Tibial artery (tissue), 4 donors: ENCODE measurements around the gene APLP2.

Source experiments
- DNase-seq, 2 donors: peaks; one replicate each; pipeline ENCODE4 v3.0.0-alpha.2; 2019
- H3K27ac ChIP-seq, 2 donors: fragments of 200-600 bp; sonication (generic) in 1 of 2; 1 replicate in 1 of 2; 2 replicates in 1 of 2; pipeline ENCODE4 v1.5.1; 2018 to 2019; ENCODE audit warnings: mild to moderate bottlenecking in 1 of 2
- H3K27me3 ChIP-seq, 2 donors: fragments of 200-600 bp; sonication (generic) in 1 of 2; one replicate each; pipeline versions ENCODE4 v1.5.1 to v1.6.0; 2016 to 2019
- H3K36me3 ChIP-seq, 3 donors: fragments of 200-600 bp; sonication (generic) in 2 of 3; one replicate each; pipeline ENCODE4 v1.5.1; 2016 to 2019; ENCODE audit warnings: mild to moderate bottlenecking in 2 of 3
- H3K4me1 ChIP-seq, 4 donors: fragments of 200-600 bp; sonication (generic) in 2 of 4; 1 replicate in 3 of 4; 2 replicates in 1 of 4; pipeline ENCODE4 v1.5.1; 2016 to 2019
- H3K4me3 ChIP-seq, 2 donors: fragments of 200-600 bp; sonication (generic) in 1 of 2; 1 replicate in 1 of 2; 2 replicates in 1 of 2; pipeline ENCODE4 v1.5.1; 2018 to 2019; ENCODE audit warnings: mild to moderate bottlenecking in 2 of 2
- H3K9me3 ChIP-seq, 3 donors: fragments of 200-600 bp; sonication (generic) in 1 of 3; one replicate each; pipeline ENCODE4 v1.5.1; 2016 to 2019
- intact Hi-C: fragments of 100-400 bp; cut with DNase I; formaldehyde crosslinking; loops from one replicate; pipeline ENCODE4 v1.15.0; 2023; ENCODE audit warnings: low total_unique reads
- TF ChIP-seq, protein P1 (sequence below), 2 experiments: fragments of 200-600 bp in 1 of 2; fragments of 450-650 bp in 1 of 2; IDR thresholded peaks; one replicate each; pipeline ENCODE4 v1.5.1; 2017 to 2019; ENCODE audit warnings: antibody characterized with exemption in 2 of 2, mild to moderate bottlenecking in 1 of 2, moderate library complexity in 1 of 2

APLP2 gene

DNA sequence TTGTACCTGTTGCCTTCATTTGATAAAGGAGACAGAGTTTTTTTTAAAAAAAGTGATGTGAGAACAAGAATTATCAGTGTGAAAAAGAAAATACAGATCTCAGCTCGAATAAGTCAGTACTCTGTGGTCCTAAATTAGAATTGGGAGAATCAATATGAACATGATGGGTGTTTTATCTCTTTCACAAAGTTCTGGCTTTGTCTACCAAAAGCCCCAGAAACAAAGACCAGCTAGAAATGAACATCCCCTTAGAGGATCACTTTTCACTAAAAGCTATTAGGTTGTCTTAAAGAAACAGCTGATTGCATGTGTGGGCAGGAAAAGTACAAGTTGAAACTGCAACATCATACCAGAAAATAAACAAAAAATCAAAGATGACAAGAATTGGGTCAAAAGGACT lies 81.5 kb downstream of the APLP2 start:
- TF ChIP-seq, protein P1, sequence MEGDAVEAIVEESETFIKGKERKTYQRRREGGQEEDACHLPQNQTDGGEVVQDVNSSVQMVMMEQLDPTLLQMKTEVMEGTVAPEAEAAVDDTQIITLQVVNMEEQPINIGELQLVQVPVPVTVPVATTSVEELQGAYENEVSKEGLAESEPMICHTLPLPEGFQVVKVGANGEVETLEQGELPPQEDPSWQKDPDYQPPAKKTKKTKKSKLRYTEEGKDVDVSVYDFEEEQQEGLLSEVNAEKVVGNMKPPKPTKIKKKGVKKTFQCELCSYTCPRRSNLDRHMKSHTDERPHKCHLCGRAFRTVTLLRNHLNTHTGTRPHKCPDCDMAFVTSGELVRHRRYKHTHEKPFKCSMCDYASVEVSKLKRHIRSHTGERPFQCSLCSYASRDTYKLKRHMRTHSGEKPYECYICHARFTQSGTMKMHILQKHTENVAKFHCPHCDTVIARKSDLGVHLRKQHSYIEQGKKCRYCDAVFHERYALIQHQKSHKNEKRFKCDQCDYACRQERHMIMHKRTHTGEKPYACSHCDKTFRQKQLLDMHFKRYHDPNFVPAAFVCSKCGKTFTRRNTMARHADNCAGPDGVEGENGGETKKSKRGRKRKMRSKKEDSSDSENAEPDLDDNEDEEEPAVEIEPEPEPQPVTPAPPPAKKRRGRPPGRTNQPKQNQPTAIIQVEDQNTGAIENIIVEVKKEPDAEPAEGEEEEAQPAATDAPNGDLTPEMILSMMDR (IDR thresholded peaks at IDR 0.05), result no peak
- Histone ChIP-seq H3K27me3 (no peaks in the 10 kb centered on the region), H3K27ac (no peak overlapping the region), H3K9me3 (no peaks in the 10 kb centered on the region), H3K4me3 (no peak overlapping the region), H3K36me3 (peaks cover 0 to 8% (median 3%) of the 10 kb centered on the region in 3 donors), H3K4me1 (no peaks in the 10 kb centered on the region)
- no peak for DNase-seq
- intact Hi-C loops, result no loop called here

DNA sequence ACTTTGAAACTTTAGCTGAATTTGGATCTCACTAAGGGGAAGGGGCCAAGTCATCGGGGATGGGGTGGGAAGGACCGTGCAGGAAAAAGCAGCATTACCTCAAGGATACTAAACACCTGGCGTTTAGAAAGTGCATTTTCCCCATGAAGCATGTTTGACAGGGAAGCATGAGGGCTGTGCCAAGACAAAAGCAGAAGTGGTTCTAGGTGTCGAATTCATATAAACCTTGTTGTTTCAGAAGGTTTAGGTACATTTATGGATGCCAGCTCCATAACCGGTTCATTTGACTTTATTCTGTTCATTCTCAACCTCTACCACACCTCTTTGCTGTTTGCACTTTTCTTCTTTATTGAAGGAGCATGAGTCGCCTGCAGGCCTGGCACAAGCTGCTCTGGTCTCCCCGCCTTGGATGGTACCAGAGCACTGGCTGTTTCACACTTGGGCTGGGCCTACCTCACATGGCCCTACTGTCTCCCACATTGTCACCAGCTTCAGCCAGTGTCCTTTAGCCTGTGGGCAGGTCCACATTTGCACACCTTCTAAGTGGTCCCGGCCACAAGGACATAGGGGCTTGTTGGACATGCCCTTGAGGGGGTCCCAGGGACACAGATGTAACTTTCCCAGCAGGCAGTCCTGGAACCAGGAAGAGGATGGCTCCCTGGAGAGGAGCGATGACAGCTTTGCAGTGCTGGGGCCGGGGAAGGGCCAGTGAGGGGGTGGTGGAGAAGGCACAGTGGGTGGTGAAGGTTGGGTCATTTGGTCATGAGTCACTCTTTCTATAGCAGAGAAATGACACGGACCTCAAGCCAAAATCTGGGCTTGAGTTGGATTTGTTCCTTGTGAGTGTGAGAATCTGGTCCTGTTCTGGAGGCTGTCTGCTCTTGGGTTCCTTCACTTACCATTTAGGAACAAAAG lies 86.7 kb downstream of the APLP2 start:
- H3K9me3 ChIP-seq, result no peaks in the 10 kb centered on the region
- peaks cover 0 to 34% of the 10 kb centered on the region in 2 donors for H3K27me3 ChIP-seq
- H3K4me1 ChIP-seq, result peaks cover 0 to 18% (median 13%) of the 10 kb centered on the region in 4 donors
- H3K27ac ChIP-seq, result no peak overlapping the region
- no peaks in the 10 kb centered on the region for H3K36me3 ChIP-seq
- no peak overlapping the region for H3K4me3 ChIP-seq
- no peak for DNase-seq
- TF ChIP-seq, protein P1 (IDR thresholded peaks at IDR 0.05), result no peak
- intact Hi-C loops, result no loop called here

- Histone ChIP-seq H3K27ac (no peak overlapping the region), H3K4me3 (no peak overlapping the region), H3K4me1 (peaks cover 0 to 18% (median 14%) of the 10 kb centered on the region in 4 donors), H3K9me3 (no peaks in the 10 kb centered on the region), H3K36me3 (no peaks in the 10 kb centered on the region), H3K27me3 (peaks cover 0 to 41% of the 10 kb centered on the region in 2 donors)
- intact Hi-C loops, result no loop called here
- DNase-seq, result no peak
- TF ChIP-seq, protein P1 (IDR thresholded peaks at IDR 0.05), result no peak
Observed at GRCh38 chr11:130157101-130157500, 87.4 kb downstream of the APLP2 start.

DNA sequence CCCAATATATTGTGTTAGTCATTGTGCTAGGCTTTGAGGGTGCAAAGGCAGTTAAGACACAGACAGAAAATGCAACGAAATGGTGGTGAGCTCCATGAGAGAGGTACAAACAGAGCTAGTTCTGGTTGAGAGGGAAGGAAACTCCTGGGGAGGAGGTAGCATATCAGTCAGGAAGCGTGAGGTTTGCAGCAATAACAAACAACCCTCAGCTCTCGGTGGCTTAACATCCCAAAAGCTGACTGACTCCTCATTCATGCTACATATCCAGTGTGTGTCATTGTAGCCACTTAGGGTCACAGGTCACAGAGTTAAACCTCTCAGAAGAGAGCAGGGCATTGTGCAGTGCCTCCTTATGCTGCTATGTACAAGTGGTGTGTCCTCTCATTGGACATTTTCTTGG lies 88.1 kb downstream of the APLP2 start:
- H3K4me3 ChIP-seq, result no peak overlapping the region
- H3K27me3 ChIP-seq, result peaks cover 0 to 48% of the 10 kb centered on the region in 2 donors
- DNase-seq, result no peak
- H3K9me3 ChIP-seq, result no peaks in the 10 kb centered on the region
- intact Hi-C loops, result no loop called here
- no peaks in the 10 kb centered on the region for H3K36me3 ChIP-seq
- peaks cover 0 to 18% (median 14%) of the 10 kb centered on the region in 4 donors for H3K4me1 ChIP-seq
- no peak overlapping the region for H3K27ac ChIP-seq
- TF ChIP-seq, protein P1 (IDR thresholded peaks at IDR 0.05), result no peak

- H3K9me3 ChIP-seq, result no peaks in the 10 kb centered on the region
- no peak overlapping the region for H3K27ac ChIP-seq
- TF ChIP-seq, protein P1 (IDR thresholded peaks at IDR 0.05), result no peak
- DNase-seq, result no peak
- intact Hi-C loops, result no loop called here
- H3K4me1 ChIP-seq, result peaks cover 0 to 20% (median 14%) of the 10 kb centered on the region in 4 donors
- H3K27me3 ChIP-seq, result peaks cover 0 to 56% of the 10 kb centered on the region in 2 donors
- no peaks in the 10 kb centered on the region for H3K36me3 ChIP-seq
- H3K4me3 ChIP-seq, result peak overlapping the region in 1 of 2 donors; percentile 43
Observed at GRCh38 chr11:130159139-130159538, 89.4 kb downstream of the APLP2 start.
